ENCODE data around the gene EML4. TPM values are rescaled to one million over a fixed set of nuclear protein-coding genes. Genes with fewer than 3 reads are reported as not detected.
A peak's percentile ranks its signal among the peaks of the same experiment; 100 is the strongest.
"Not testable (repeated sequence)": the region's sequence is repeated elsewhere in the genome, so short reads cannot be mapped to it uniquely, and the experiment has no call there.

Gene EML4
- total RNA-seq, 4 donors from 2014 or later: 11.6 to 29.8 (median 22.4) TPM

- Histone ChIP-seq H3K27ac (peak overlapping the region; percentile 63 to 91 (median 82)), H3K27me3 (no peaks in the 10 kb centered on the region), H3K4me1 (peaks cover 28 to 68% (median 56%) of the 10 kb centered on the region in 3 donors), H3K36me3 (no peaks in the 10 kb centered on the region), H3K4me3 (peak overlapping the region in 1 of 4 donors; percentile 55), H3K9me3 (no peaks in the 10 kb centered on the region)
- 39% methylated on average over 7 to 8 of the region's 8 CpGs for WGBS, 2 donors
- intact Hi-C loops (cut with DNase I): no loop called here
- no peak for DNase-seq
- TF ChIP-seq CTCF (IDR thresholded peaks at IDR 0.05) (no peak), POLR2A (IDR thresholded peaks at IDR 0.05) (no peak)
Observed at GRCh38 chr2:42132191-42132965, 36.8 kb upstream of the EML4 start.

- peak in 2 of 4 donors; percentile 23 to 70 for TF ChIP-seq POLR2A (IDR thresholded peaks at IDR 0.05)
- TF ChIP-seq CTCF (IDR thresholded peaks at IDR 0.05): no peak
- H3K4me3 ChIP-seq: peak overlapping the region in 3 of 4 donors; percentile 10 to 55 (median 19)
- peak; percentile 62 for DNase-seq
Observed at GRCh38 chr2:42132966-42133641, 36.0 kb upstream of the EML4 start.

GRCh38 chr2:42133771-42134195, 35.4 kb upstream of the EML4 start:
- WGBS, 2 donors: 44 to 56% methylated on average over 9 to 10 of the region's 11 CpGs
- H3K4me3 ChIP-seq: peak overlapping the region in 1 of 4 donors; percentile 55

More at GRCh38 chr2:42132966-42133641, 36.0 kb upstream of the EML4 start:
- H3K4me1 ChIP-seq: peaks cover 22 to 68% (median 52%) of the 10 kb centered on the region in 3 donors
- peak overlapping the region; percentile 63 to 91 (median 82) for H3K27ac ChIP-seq
- no peaks in the 10 kb centered on the region for H3K9me3 ChIP-seq
- intact Hi-C loops (cut with DNase I): no loop called here
- 4 to 10% methylated on average over 10 to 12 of the region's 17 CpGs for WGBS, 2 donors
- no peaks in the 10 kb centered on the region for H3K36me3 ChIP-seq
- H3K27me3 ChIP-seq: no peaks in the 10 kb centered on the region

GRCh38 chr2:42134401-42134932, 34.7 kb upstream of the EML4 start:
- H3K4me3 ChIP-seq; H3K27ac ChIP-seq; intact Hi-C loops (cut with DNase I); H3K27me3 ChIP-seq; DNase-seq; H3K36me3 ChIP-seq; H3K9me3 ChIP-seq: not testable (repeated sequence)
- 82 to 84% methylated on average over 7 to 10 of the region's 10 CpGs for WGBS, 2 donors
- peaks cover 20 to 68% (median 44%) of the 10 kb centered on the region in 3 donors for H3K4me1 ChIP-seq

More at GRCh38 chr2:42133771-42134195, 35.4 kb upstream of the EML4 start:
- H3K9me3 ChIP-seq: no peaks in the 10 kb centered on the region
- no peak for TF ChIP-seq CTCF (IDR thresholded peaks at IDR 0.05)
- no peak for TF ChIP-seq POLR2A (IDR thresholded peaks at IDR 0.05)
- H3K36me3 ChIP-seq: no peaks in the 10 kb centered on the region
- no peak for DNase-seq
- no peaks in the 10 kb centered on the region for H3K27me3 ChIP-seq
- intact Hi-C loops (cut with DNase I): no loop called here
- H3K4me1 ChIP-seq: peaks cover 20 to 68% (median 48%) of the 10 kb centered on the region in 3 donors
- peak overlapping the region; percentile 63 to 91 (median 82) for H3K27ac ChIP-seq

GRCh38 chr2:42135381-42136312, 33.5 kb upstream of the EML4 start:
- no peak for DNase-seq
- H3K27ac ChIP-seq: peak overlapping the region in 1 of 4 donors; percentile 17
- intact Hi-C loops (cut with DNase I): no loop called here
- TF ChIP-seq POLR2A (IDR thresholded peaks at IDR 0.05) (no peak), CTCF (IDR thresholded peaks at IDR 0.05) (no peak)
- 78% methylated on average over 4 of the region's 4 CpGs for WGBS, 2 donors
- H3K4me3 ChIP-seq: no peak overlapping the region
- no peaks in the 10 kb centered on the region for H3K27me3 ChIP-seq
- no peaks in the 10 kb centered on the region for H3K36me3 ChIP-seq
- H3K9me3 ChIP-seq: no peaks in the 10 kb centered on the region
- peaks cover 20 to 76% (median 46%) of the 10 kb centered on the region in 3 donors for H3K4me1 ChIP-seq
